ENCODE measurements around the gene MAS1. TPM values are rescaled to one million over a fixed set of nuclear protein-coding genes. Genes with fewer than 3 reads are reported as not detected.

MAS1 gene
- polyA plus RNA-seq, 6 donors from 2014 or later: not detected

- DNase-seq (no peak), ATAC-seq (ENCODE audit: low read depth in 2 of 2) (no peak)
- peak overlapping the region in 1 of 8 donors; percentile 52 for H3K4me3 Mint-ChIP-seq
- H3K4me1 Mint-ChIP-seq: no peaks in the 10 kb centered on the region
- H3K27ac Mint-ChIP-seq: peak overlapping the region in 1 of 6 donors; percentile 66
- peaks cover 0 to 22% (median 13%) of the 10 kb centered on the region in 3 donors for H3K27me3 Mint-ChIP-seq
- peaks cover 0 to 9% of the 10 kb centered on the region in 2 donors for H3K36me3 Mint-ChIP-seq
- peaks cover 0 to 3% (median 0%) of the 10 kb centered on the region in 7 donors for H3K9me3 Mint-ChIP-seq
Measured at GRCh38 chr6:159866286-159867247, 24.2 kb upstream of the MAS1 start.

GRCh38 chr6:159871241-159871640, 19.5 kb upstream of the MAS1 start:
- DNase-seq: no peak
- no peak for ATAC-seq (ENCODE audit: low read depth in 2 of 2)
- Mint-ChIP-seq H3K4me3 (no peak overlapping the region), H3K9me3 (peaks cover 0 to 3% (median 0%) of the 10 kb centered on the region in 7 donors), H3K36me3 (peaks cover 0 to 9% of the 10 kb centered on the region in 2 donors), H3K27me3 (peaks cover 7% of the 10 kb centered on the region in 3 donors), H3K27ac (no peak overlapping the region), H3K4me1 (peaks cover 6 to 9% (median 9%) of the 10 kb centered on the region in 3 donors)

GRCh38 chr6:159871906-159872305, 18.9 kb upstream of the MAS1 start:
- peak overlapping the region in 1 of 6 donors; percentile 80 for H3K27ac Mint-ChIP-seq
- H3K36me3 Mint-ChIP-seq: peaks cover 0 to 9% of the 10 kb centered on the region in 2 donors

GRCh38 chr6:159874435-159874834, 16.4 kb upstream of the MAS1 start:
- Mint-ChIP-seq H3K4me1 (peaks cover 6 to 9% (median 9%) of the 10 kb centered on the region in 3 donors), H3K27ac (no peak overlapping the region), H3K9me3 (peaks cover 0 to 2% (median 0%) of the 10 kb centered on the region in 7 donors), H3K27me3 (peaks cover 7 to 16% (median 13%) of the 10 kb centered on the region in 3 donors), H3K4me3 (no peak overlapping the region), H3K36me3 (no peaks in the 10 kb centered on the region)
- ATAC-seq (ENCODE audit: low read depth in 2 of 2) (no peak), DNase-seq (no peak)

More at GRCh38 chr6:159871906-159872305, 18.9 kb upstream of the MAS1 start:
- ATAC-seq (ENCODE audit: low read depth in 2 of 2) (no peak), DNase-seq (no peak)
- Mint-ChIP-seq H3K27me3 (peaks cover 0 to 7% (median 7%) of the 10 kb centered on the region in 3 donors), H3K4me1 (peaks cover 6 to 9% (median 9%) of the 10 kb centered on the region in 3 donors), H3K9me3 (peaks cover 0 to 3% (median 0%) of the 10 kb centered on the region in 7 donors), H3K4me3 (no peak overlapping the region)

GRCh38 chr6:159875194-159875593, 15.6 kb upstream of the MAS1 start:
- Mint-ChIP-seq H3K36me3 (no peaks in the 10 kb centered on the region), H3K4me3 (no peak overlapping the region), H3K4me1 (peaks cover 6 to 9% (median 9%) of the 10 kb centered on the region in 3 donors), H3K27ac (peak overlapping the region in 2 of 6 donors; percentile 81 to 86), H3K9me3 (peaks cover 0 to 2% (median 0%) of the 10 kb centered on the region in 7 donors), H3K27me3 (peaks cover 14 to 18% (median 16%) of the 10 kb centered on the region in 3 donors)
- DNase-seq: no peak
- no peak for ATAC-seq (ENCODE audit: low read depth in 2 of 2)

GRCh38 chr6:159876242-159876641, 14.5 kb upstream of the MAS1 start:
- DNase-seq: no peak
- Mint-ChIP-seq H3K4me3 (no peak overlapping the region), H3K9me3 (peaks cover 0 to 2% (median 0%) of the 10 kb centered on the region in 7 donors), H3K27ac (no peak overlapping the region), H3K4me1 (peaks cover 6 to 9% (median 9%) of the 10 kb centered on the region in 3 donors), H3K27me3 (peaks cover 17 to 23% (median 21%) of the 10 kb centered on the region in 3 donors), H3K36me3 (no peaks in the 10 kb centered on the region)
- no peak for ATAC-seq (ENCODE audit: low read depth in 2 of 2)

- DNase-seq (no peak), ATAC-seq (ENCODE audit: low read depth in 2 of 2) (no peak)
- H3K27ac Mint-ChIP-seq: no peak overlapping the region
- no peak overlapping the region for H3K4me3 Mint-ChIP-seq
- no peaks in the 10 kb centered on the region for H3K36me3 Mint-ChIP-seq
- peaks cover 17 to 26% (median 24%) of the 10 kb centered on the region in 3 donors for H3K27me3 Mint-ChIP-seq
- H3K9me3 Mint-ChIP-seq: peaks cover 0 to 2% (median 0%) of the 10 kb centered on the region in 7 donors
- H3K4me1 Mint-ChIP-seq: peaks cover 6 to 9% (median 9%) of the 10 kb centered on the region in 3 donors
Measured at GRCh38 chr6:159877256-159877808, 13.5 kb upstream of the MAS1 start.

- H3K36me3 Mint-ChIP-seq: no peaks in the 10 kb centered on the region
- ATAC-seq (ENCODE audit: low read depth in 2 of 2) (no peak), DNase-seq (no peak)
- peaks cover 6 to 9% (median 9%) of the 10 kb centered on the region in 3 donors for H3K4me1 Mint-ChIP-seq
- H3K27me3 Mint-ChIP-seq: peaks cover 17 to 28% (median 27%) of the 10 kb centered on the region in 3 donors
- peaks cover 0 to 2% (median 0%) of the 10 kb centered on the region in 7 donors for H3K9me3 Mint-ChIP-seq
- H3K27ac Mint-ChIP-seq: no peak overlapping the region
- no peak overlapping the region for H3K4me3 Mint-ChIP-seq
Measured at GRCh38 chr6:159878341-159878740, 12.4 kb upstream of the MAS1 start.

GRCh38 chr6:159879856-159880255, 10.9 kb upstream of the MAS1 start:
- H3K4me3 Mint-ChIP-seq: no peak overlapping the region
- H3K36me3 Mint-ChIP-seq: no peaks in the 10 kb centered on the region
- H3K9me3 Mint-ChIP-seq: peaks cover 0 to 2% (median 0%) of the 10 kb centered on the region in 7 donors
- peaks cover 6 to 9% (median 9%) of the 10 kb centered on the region in 3 donors for H3K4me1 Mint-ChIP-seq
- no peak overlapping the region for H3K27ac Mint-ChIP-seq
- no peak for DNase-seq
- H3K27me3 Mint-ChIP-seq: peaks cover 17 to 28% (median 27%) of the 10 kb centered on the region in 3 donors
- no peak for ATAC-seq (ENCODE audit: low read depth in 2 of 2)

- H3K4me3 Mint-ChIP-seq: no peak overlapping the region
- H3K9me3 Mint-ChIP-seq: peaks cover 0 to 2% (median 0%) of the 10 kb centered on the region in 7 donors
- no peak overlapping the region for H3K27ac Mint-ChIP-seq
- DNase-seq (no peak), ATAC-seq (ENCODE audit: low read depth in 2 of 2) (no peak)
- H3K27me3 Mint-ChIP-seq: peaks cover 17 to 28% (median 22%) of the 10 kb centered on the region in 3 donors
- no peaks in the 10 kb centered on the region for H3K36me3 Mint-ChIP-seq
- H3K4me1 Mint-ChIP-seq: peaks cover under 1 to 4% (median 3%) of the 10 kb centered on the region in 3 donors
Measured at GRCh38 chr6:159880412-159880975, 10.3 kb upstream of the MAS1 start.

- no peak overlapping the region for H3K4me3 Mint-ChIP-seq
- no peaks in the 10 kb centered on the region for H3K36me3 Mint-ChIP-seq
- H3K9me3 Mint-ChIP-seq: no peaks in the 10 kb centered on the region
- no peak overlapping the region for H3K27ac Mint-ChIP-seq
- H3K27me3 Mint-ChIP-seq: peaks cover 34 to 57% (median 38%) of the 10 kb centered on the region in 3 donors
- ATAC-seq (ENCODE audit: low read depth in 2 of 2) (no peak), DNase-seq (no peak)
- H3K4me1 Mint-ChIP-seq: no peaks in the 10 kb centered on the region
Measured at GRCh38 chr6:159884720-159885119, 6.1 kb upstream of the MAS1 start.

- Mint-ChIP-seq H3K36me3 (no peaks in the 10 kb centered on the region), H3K4me1 (no peaks in the 10 kb centered on the region), H3K9me3 (no peaks in the 10 kb centered on the region), H3K27me3 (peaks cover 34 to 60% (median 42%) of the 10 kb centered on the region in 3 donors), H3K27ac (no peak overlapping the region), H3K4me3 (no peak overlapping the region)
- DNase-seq: no peak
- no peak for ATAC-seq (ENCODE audit: low read depth in 2 of 2)
Measured at GRCh38 chr6:159886270-159886669, 4.5 kb upstream of the MAS1 start.

- no peak overlapping the region for H3K27ac Mint-ChIP-seq
- H3K36me3 Mint-ChIP-seq: no peaks in the 10 kb centered on the region
- H3K4me1 Mint-ChIP-seq: no peaks in the 10 kb centered on the region
- peaks cover 40 to 64% (median 50%) of the 10 kb centered on the region in 3 donors for H3K27me3 Mint-ChIP-seq
- no peaks in the 10 kb centered on the region for H3K9me3 Mint-ChIP-seq
- H3K4me3 Mint-ChIP-seq: no peak overlapping the region
- ATAC-seq (ENCODE audit: low read depth in 2 of 2) (no peak), DNase-seq (no peak)
Measured at GRCh38 chr6:159887146-159887545, 3.6 kb upstream of the MAS1 start.

All from naive B cell (primary cell).